Non-pigmented ciliary epithelial cell (primary cell): ENCODE measurements around the gene NAALADL2.
"Not testable (repeated sequence)": the region's sequence is repeated elsewhere in the genome, so short reads cannot be mapped to it uniquely, and the experiment has no call there.

ENCODE experiments used
- DNase-seq: peaks from one replicate; pipeline ENCODE4 v3.0.0-alpha.2; 2010; ENCODE audit warnings: low read depth

The NAALADL2 gene

GRCh38 chr3:175423848-175424247 is 564.7 kb downstream of the NAALADL2 start:
- DNase-seq, result not testable (repeated sequence)

GRCh38 chr3:175426805-175427204 is 567.7 kb downstream of the NAALADL2 start:
- DNase-seq, result no peak

- DNase-seq, result no peak
These were observed 569.3 kb downstream of the NAALADL2 start for GRCh38 chr3:175428466-175428865.

- no peak for DNase-seq
These were observed 572.0 kb downstream of the NAALADL2 start for GRCh38 chr3:175430983-175431773.

- peak; percentile 40 for DNase-seq
These were observed 573.4 kb downstream of the NAALADL2 start for GRCh38 chr3:175432376-175433025.

- DNase-seq, result peak; percentile 70
These were observed 574.0 kb downstream of the NAALADL2 start for GRCh38 chr3:175433026-175433674.

- no peak for DNase-seq
These were observed 575.4 kb downstream of the NAALADL2 start for GRCh38 chr3:175434561-175434960.

GRCh38 chr3:175443682-175444081 is 584.5 kb downstream of the NAALADL2 start:
- DNase-seq, result no peak

- DNase-seq, result no peak
These were observed 586.6 kb downstream of the NAALADL2 start for GRCh38 chr3:175445741-175446140.

GRCh38 chr3:175447521-175447920 is 588.4 kb downstream of the NAALADL2 start:
- DNase-seq, result no peak

GRCh38 chr3:175453361-175453760 is 594.2 kb downstream of the NAALADL2 start:
- no peak for DNase-seq

GRCh38 chr3:175456466-175456865 is 597.3 kb downstream of the NAALADL2 start:
- DNase-seq, result no peak

- DNase-seq, result no peak
These were observed 598.2 kb downstream of the NAALADL2 start for GRCh38 chr3:175457301-175457700.

- DNase-seq, result not testable (repeated sequence)
These were observed 601.8 kb downstream of the NAALADL2 start for GRCh38 chr3:175460849-175461399.

- DNase-seq, result no peak
These were observed 605.2 kb downstream of the NAALADL2 start for GRCh38 chr3:175464362-175464761.

GRCh38 chr3:175469124-175469523 is 610.0 kb downstream of the NAALADL2 start:
- DNase-seq, result no peak

- no peak for DNase-seq
These were observed 616.6 kb downstream of the NAALADL2 start for GRCh38 chr3:175475765-175476164.

GRCh38 chr3:175476489-175476888 is 617.4 kb downstream of the NAALADL2 start:
- no peak for DNase-seq

- no peak for DNase-seq
These were observed 618.6 kb downstream of the NAALADL2 start for GRCh38 chr3:175477651-175478224.

GRCh38 chr3:175478301-175478700 is 619.2 kb downstream of the NAALADL2 start:
- DNase-seq, result no peak

GRCh38 chr3:175479175-175479574 is 620.0 kb downstream of the NAALADL2 start:
- no peak for DNase-seq

- DNase-seq, result no peak
These were observed 620.7 kb downstream of the NAALADL2 start for GRCh38 chr3:175479800-175480199.
